ENCODE measurements around the gene MED7.
"Not testable (repeated sequence)": the region's sequence is repeated elsewhere in the genome, so short reads cannot be mapped to it uniquely, and the experiment has no call there.

Gene MED7

GRCh38 chr5:157142317-157143126, at the start of gene MED7:
MED7 (minus strand) TSS chr5:157142865; CDS start chr5:157139431, 3,434 bp downstream.
- DNase-seq = peak; percentile 97

GRCh38 chr5:157189223-157189622, 46.6 kb upstream of the MED7 start:
- no peak for DNase-seq

GRCh38 chr5:157188270-157188669, 45.6 kb upstream of the MED7 start:
- no peak for DNase-seq

- DNase-seq = no peak
Observed at GRCh38 chr5:157187046-157187754, 44.5 kb upstream of the MED7 start.

GRCh38 chr5:157186309-157187045, 43.8 kb upstream of the MED7 start:
- no peak for DNase-seq

- not testable (repeated sequence) for DNase-seq
Observed at GRCh38 chr5:157185122-157185521, 42.5 kb upstream of the MED7 start.

- DNase-seq = no peak
Observed at GRCh38 chr5:157184117-157184670, 41.5 kb upstream of the MED7 start.

- DNase-seq = no peak
Observed at GRCh38 chr5:157182143-157182757, 39.6 kb upstream of the MED7 start.

GRCh38 chr5:157180374-157181264, 38.0 kb upstream of the MED7 start, which contains the start of gene ITK:
ITK (plus strand) TSS chr5:157180840; CDS start chr5:157180978, 138 bp downstream.
- peak; percentile 58 for DNase-seq

- DNase-seq = no peak
Observed at GRCh38 chr5:157178966-157179365, 36.3 kb upstream of the MED7 start.

GRCh38 chr5:157177953-157178352, 35.3 kb upstream of the MED7 start:
- no peak for DNase-seq

- DNase-seq = no peak
Observed at GRCh38 chr5:157175071-157175612, 32.5 kb upstream of the MED7 start.

- peak; percentile 79 for DNase-seq
Observed at GRCh38 chr5:157172403-157172802, 29.7 kb upstream of the MED7 start.

- DNase-seq = no peak
Observed at GRCh38 chr5:157168286-157168685, 25.6 kb upstream of the MED7 start.

GRCh38 chr5:157167214-157167621, 24.6 kb upstream of the MED7 start:
- peak; percentile 35 for DNase-seq

GRCh38 chr5:157166214-157167213, 23.8 kb upstream of the MED7 start, which contains the start of gene GARIN3:
GARIN3 (minus strand) TSS chr5:157166264; CDS start chr5:157166168, 96 bp downstream.
- DNase-seq = no peak

- DNase-seq = no peak
Observed at GRCh38 chr5:157165668-157166067, 23.0 kb upstream of the MED7 start.

- DNase-seq = no peak
Observed at GRCh38 chr5:157165261-157165660, 22.6 kb upstream of the MED7 start.

- no peak for DNase-seq
Observed at GRCh38 chr5:157164521-157164920, 21.9 kb upstream of the MED7 start.

Data from CD4-positive, alpha-beta T cell treated with Interleukin-15 for 1 hour (primary cell).